Endodermal cell (in vitro differentiated cells): ENCODE measurements around the gene TTLL11. TPM values are rescaled to one million over a fixed set of nuclear protein-coding genes. Genes with fewer than 3 reads are reported as not detected.

Source experiments
- DNase-seq: peaks from one replicate; pipeline ENCODE4 v3.0.0-alpha.2; 2017
- H3K27ac ChIP-seq: 2 replicates; pipeline ENCODE4 v1.5.1; 2013; ENCODE audit warnings: mild to moderate bottlenecking, low read depth, low read length, moderate library complexity
- H3K27me3 ChIP-seq: 2 replicates; pipeline ENCODE4 v1.6.1; 2013; ENCODE audit warnings: mild to moderate bottlenecking, low read length, moderate library complexity; ENCODE audit not compliant: insufficient read depth, control insufficient read depth, poor library complexity, severe bottlenecking
- H3K36me3 ChIP-seq: 2 replicates; pipeline ENCODE4 v1.7.0; 2013; ENCODE audit warnings: mild to moderate bottlenecking, low read length, moderate library complexity; ENCODE audit not compliant: control insufficient read depth, insufficient read depth
- H3K4me1 ChIP-seq: one replicate; pipeline ENCODE4 v1.7.0; 2013; ENCODE audit warnings: low read length; ENCODE audit not compliant: control insufficient read depth, insufficient read depth
- H3K4me3 ChIP-seq: 2 replicates; pipeline ENCODE4 v1.5.1; 2013; ENCODE audit warnings: mild to moderate bottlenecking, low read length, moderate library complexity
- H3K9ac ChIP-seq: 2 replicates; pipeline ENCODE4 v1.6.1; 2013; ENCODE audit warnings: mild to moderate bottlenecking, low read length, moderate library complexity; ENCODE audit not compliant: poor library complexity, severe bottlenecking; ENCODE audit errors: extremely low read depth
- H3K9me3 ChIP-seq: 2 replicates; pipeline ENCODE4 v1.6.1; 2013; ENCODE audit warnings: mild to moderate bottlenecking, low read length, moderate library complexity; ENCODE audit not compliant: control insufficient read depth
- H3K27ac Mint-ChIP-seq: 2 replicates; pipeline ENCODE4 v1.8.0; 2020; ENCODE audit warnings: mixed read lengths
- H3K27me3 Mint-ChIP-seq: 2 replicates; pipeline ENCODE4 v1.8.0; 2021; ENCODE audit warnings: mild to moderate bottlenecking, mixed read lengths; ENCODE audit not compliant: insufficient read depth
- H3K36me3 Mint-ChIP-seq: 2 replicates; pipeline ENCODE4 v1.8.0; 2020; ENCODE audit warnings: low read depth, mixed read lengths
- H3K4me1 Mint-ChIP-seq: 2 replicates; pipeline ENCODE4 v1.8.0; 2020; ENCODE audit warnings: mixed read lengths
- H3K4me3 Mint-ChIP-seq: 2 replicates; pipeline ENCODE4 v1.8.0; 2020; ENCODE audit warnings: mild to moderate bottlenecking, moderate library complexity, mixed read lengths
- H3K9me3 Mint-ChIP-seq: 2 replicates; pipeline ENCODE4 v1.8.0; 2020; ENCODE audit warnings: mild to moderate bottlenecking, mixed read lengths
- CTCF ChIP-seq: fragments of 200-600 bp; sonication (generic); conservative IDR thresholded peaks from 2 replicates; pipeline ENCODE4 v1.5.0; 2021; ENCODE audit warnings: antibody characterized with exemption, mild to moderate bottlenecking
- WGBS, 2 experiments: methylation state at CpG; one replicate each; pipeline versions ENCODE4 v1.1.5 to v1.1.7; 2013; ENCODE audit warnings: missing lambda C conversion rate in 2 of 2, mixed read lengths in 1 of 2; ENCODE audit not compliant: insufficient coverage in 1 of 2, insufficient read length in 1 of 2; 5-methylcytosine and 5-hydroxymethylcytosine counted together
- total RNA-seq, 2 donors: library from RNA; stranded (reverse); fragmentation: NEBNext Ultra II Directional in 1 of 2; extraction: Animal tissue kit (Norgen Biotek cat#: 25700) in 1 of 2; gene quantifications; 2 replicates in 1 of 2; 3 replicates in 1 of 2; pipeline ENCODE4 v1.2.1, GENCODE V29; 2021

Gene TTLL11
- total RNA-seq, 2 donors from 2014 or later = 0.68 TPM; not detected in 1

- H3K4me1 Mint-ChIP-seq = peaks cover 16% of the 10 kb centered on the region
- peaks cover 10% of the 10 kb centered on the region for H3K27me3 Mint-ChIP-seq
- Histone ChIP-seq H3K9me3 (no peaks in the 10 kb centered on the region), H3K36me3 (no peaks in the 10 kb centered on the region), H3K4me3 (no peak overlapping the region), H3K9ac (no peak overlapping the region), H3K4me1 (peaks cover 7% of the 10 kb centered on the region), H3K27ac (no peak overlapping the region), H3K27me3 (no peaks in the 10 kb centered on the region)
- no peaks in the 10 kb centered on the region for H3K9me3 Mint-ChIP-seq
- H3K27ac Mint-ChIP-seq = no peak overlapping the region
- no peak overlapping the region for H3K4me3 Mint-ChIP-seq
- WGBS, 2 experiments = 45% methylated on average over 4 of the region's 4 CpGs; no CpG with 5 or more reads in 1 of the 2 experiments
- TF ChIP-seq CTCF = no peak
- DNase-seq = no peak
- no peaks in the 10 kb centered on the region for H3K36me3 Mint-ChIP-seq
These were observed 145.3 kb downstream of the TTLL11 start for GRCh38 chr9:121947775-121948174.

GRCh38 chr9:121946465-121946864 lies 146.6 kb downstream of the TTLL11 start:
- TF ChIP-seq CTCF = no peak
- H3K4me1 ChIP-seq = peaks cover 7% of the 10 kb centered on the region
- H3K4me3 ChIP-seq = no peak overlapping the region
- H3K9me3 ChIP-seq = no peaks in the 10 kb centered on the region
- Mint-ChIP-seq H3K36me3 (no peaks in the 10 kb centered on the region), H3K4me3 (no peak overlapping the region), H3K4me1 (peaks cover 16% of the 10 kb centered on the region), H3K27me3 (peaks cover 10% of the 10 kb centered on the region), H3K27ac (no peak overlapping the region), H3K9me3 (no peaks in the 10 kb centered on the region)
- no peaks in the 10 kb centered on the region for H3K36me3 ChIP-seq
- DNase-seq = no peak
- no peak overlapping the region for H3K27ac ChIP-seq
- no peaks in the 10 kb centered on the region for H3K27me3 ChIP-seq
- H3K9ac ChIP-seq = no peak overlapping the region
- 77 to 88% methylated on average over 5 of the region's 5 CpGs for WGBS, 2 experiments

GRCh38 chr9:121945849-121946248 lies 147.3 kb downstream of the TTLL11 start:
- Mint-ChIP-seq H3K9me3 (no peaks in the 10 kb centered on the region), H3K4me1 (peaks cover 16% of the 10 kb centered on the region), H3K4me3 (no peak overlapping the region), H3K27me3 (peaks cover 10% of the 10 kb centered on the region), H3K27ac (no peak overlapping the region), H3K36me3 (no peaks in the 10 kb centered on the region)
- Histone ChIP-seq H3K36me3 (no peaks in the 10 kb centered on the region), H3K4me1 (peaks cover 7% of the 10 kb centered on the region), H3K4me3 (no peak overlapping the region), H3K9ac (no peak overlapping the region), H3K27me3 (no peaks in the 10 kb centered on the region), H3K27ac (no peak overlapping the region), H3K9me3 (no peaks in the 10 kb centered on the region)
- WGBS, 2 experiments = 90 to 92% methylated on average over 2 to 4 of the region's 4 CpGs
- no peak for DNase-seq
- no peak for TF ChIP-seq CTCF
